IMR-90 (cell line): ENCODE results near the gene MDM2. TPM values are rescaled to one million over a fixed set of nuclear protein-coding genes. Genes with fewer than 3 reads are reported as not detected.

Experiments used
- ATAC-seq: fragments of 200-7000 bp; cut with Tn5 transposase; 2 replicates; pipeline ENCODE4 v1.9.1; 2020; ENCODE audit warnings: low read depth, mild to moderate bottlenecking, moderate library complexity
- BruUV-seq: library from RNA; stranded (reverse); fragments of 400-500 nt; replicated peaks from 2 replicates; lab custom pipeline; 2021; lab: Mats Ljungman, UMichigan
- CTCF ChIA-PET: fragments of 300-600 bp; formaldehyde crosslinking; extraction: SDS; loops from one replicate; lab custom pipeline; 2021; ENCODE audit warnings: antibody characterized with exemption; lab: Yijun Ruan, JAX
- POLR2A ChIA-PET: fragments of 300-600 bp; sonication (Branson Sonifier 250); formaldehyde crosslinking; loops from one replicate; lab custom pipeline; 2022; ENCODE audit warnings: antibody characterized with exemption; ENCODE audit not compliant: unreplicated experiment; lab: Charles Lee
- DNase-seq: peaks from one replicate; pipeline ENCODE4 v3.0.0; 2013
- H2AFZ ChIP-seq: replicated peaks from 2 replicates; pipeline ENCODE3; 2013; ENCODE audit warnings: low read length, mild to moderate bottlenecking; ENCODE audit not compliant: poor library complexity
- H2AK5ac ChIP-seq: 2 replicates; pipeline ENCODE4 v1.6.1; 2013; ENCODE audit warnings: low read depth, low read length, inconsistent platforms
- H2AK9ac ChIP-seq: replicated peaks from 2 replicates; pipeline ENCODE3; 2013; ENCODE audit warnings: mild to moderate bottlenecking, low read depth, low read length, moderate library complexity; ENCODE audit not compliant: poor library complexity
- H2BK120ac ChIP-seq: 2 replicates; pipeline ENCODE4 v1.6.1; 2013; ENCODE audit warnings: low read depth, low read length, inconsistent platforms
- H2BK15ac ChIP-seq: 3 replicates; pipeline ENCODE4 v1.6.1; 2013; ENCODE audit warnings: low read depth, low read length, inconsistent platforms
- H2BK20ac ChIP-seq: 2 replicates; pipeline ENCODE4 v1.6.1; 2013; ENCODE audit warnings: low read depth, mild to moderate bottlenecking, inconsistent platforms, low read length, moderate library complexity
- H2BK5ac ChIP-seq: 2 replicates; pipeline ENCODE4 v1.6.1; 2013; ENCODE audit warnings: mild to moderate bottlenecking, low read depth, low read length, inconsistent platforms; ENCODE audit not compliant: poor library complexity, severe bottlenecking
- H3K14ac ChIP-seq: replicated peaks from 2 replicates; pipeline ENCODE4 v1.6.1; 2013; ENCODE audit warnings: low read depth, low read length, inconsistent platforms
- H3K18ac ChIP-seq: 2 replicates; pipeline ENCODE4 v1.6.1; 2013; ENCODE audit warnings: low read depth, low read length, control low read depth
- H3K23ac ChIP-seq: 2 replicates; pipeline ENCODE4 v1.6.1; 2013; ENCODE audit warnings: low read depth, low read length, inconsistent platforms
- H3K27ac ChIP-seq: 2 replicates; pipeline ENCODE4 v1.5.1; 2013; ENCODE audit warnings: mild to moderate bottlenecking, control low read depth, low read length; ENCODE audit not compliant: insufficient read depth
- H3K27me3 ChIP-seq: 2 replicates; pipeline ENCODE4 v1.6.1; 2013; ENCODE audit warnings: low read length; ENCODE audit not compliant: control insufficient read depth, insufficient read depth
- H3K36me3 ChIP-seq: 2 replicates; pipeline ENCODE4 v1.6.1; 2013; ENCODE audit warnings: low read length, mixed read lengths; ENCODE audit not compliant: control insufficient read depth, insufficient read depth
- H3K4ac ChIP-seq: 2 replicates; pipeline ENCODE4 v1.6.1; 2013; ENCODE audit warnings: low read depth, low read length, inconsistent platforms
- H3K4me1 ChIP-seq: 2 replicates; pipeline ENCODE4 v1.6.1; 2013; ENCODE audit warnings: low read length, mixed read lengths; ENCODE audit not compliant: control insufficient read depth, insufficient read depth
- H3K4me2 ChIP-seq: 2 replicates; pipeline ENCODE4 v1.6.1; 2013; ENCODE audit warnings: low read depth, mild to moderate bottlenecking, control low read depth, low read length, moderate library complexity
- H3K4me3 ChIP-seq: 2 replicates; pipeline ENCODE4 v1.5.1; 2013; ENCODE audit warnings: low read depth, mild to moderate bottlenecking, control low read depth, low read length, moderate library complexity; ENCODE audit not compliant: insufficient read depth
- H3K56ac ChIP-seq: 2 replicates; pipeline ENCODE4 v1.6.1; 2013; ENCODE audit warnings: low read length, inconsistent platforms; ENCODE audit not compliant: insufficient read depth; ENCODE audit errors: extremely low read depth
- H3K79me1 ChIP-seq, 2 experiments: 2 replicates each; pipeline ENCODE4 v1.6.1; 2013; ENCODE audit warnings: low read length in 2 of 2, inconsistent platforms in 1 of 2, low read depth in 1 of 2
- H3K9ac ChIP-seq: 2 replicates; pipeline ENCODE4 v1.6.1; 2013; ENCODE audit warnings: low read depth, low read length, control low read depth
- H3K9me1 ChIP-seq: 2 replicates; pipeline ENCODE4 v1.6.1; 2013; ENCODE audit warnings: low read length, inconsistent platforms; ENCODE audit not compliant: insufficient read depth
- H3K9me3 ChIP-seq: 2 replicates; pipeline ENCODE4 v1.6.1; 2013; ENCODE audit warnings: low read length; ENCODE audit not compliant: control insufficient read depth, insufficient read depth
- H4K20me1 ChIP-seq: 2 replicates; pipeline ENCODE4 v1.6.1; 2013; ENCODE audit warnings: low read length, inconsistent platforms; ENCODE audit not compliant: insufficient read depth
- H4K5ac ChIP-seq: 2 replicates; pipeline ENCODE4 v1.6.1; 2013; ENCODE audit warnings: mild to moderate bottlenecking, low read depth, low read length, control low read depth
- H4K8ac ChIP-seq, 2 experiments: 2 replicates each; pipeline ENCODE4 v1.6.1; 2013; ENCODE audit warnings: low read depth in 2 of 2, low read length in 2 of 2, control low read depth in 1 of 2, inconsistent platforms in 1 of 2
- H4K91ac ChIP-seq: 2 replicates; pipeline ENCODE4 v1.6.1; 2013; ENCODE audit warnings: low read depth, low read length, inconsistent platforms; ENCODE audit not compliant: insufficient read depth
- BHLHE40 ChIP-seq: fragments of 150-350 bp; IDR thresholded peaks from 2 replicates; pipeline ENCODE4 v1.6.1; 2016; ENCODE audit warnings: mild to moderate bottlenecking, low read depth, low read length
- CEBPB ChIP-seq: IDR thresholded peaks from 2 replicates; pipeline ENCODE4 v1.6.1; 2012; ENCODE audit warnings: low read depth, low read length, improper control_type of control experiment
- CHD1 ChIP-seq: IDR thresholded peaks from 2 replicates; pipeline ENCODE4 v1.6.1; 2012; ENCODE audit warnings: low read depth, low read length, improper control_type of control experiment
- CTCF ChIP-seq: conservative IDR thresholded peaks from 2 replicates; pipeline ENCODE4 v1.5.1; 2012; ENCODE audit warnings: mild to moderate bottlenecking, low read depth, low read length, improper control_type of control experiment
- ELK1 ChIP-seq: fragments of 150-350 bp; IDR thresholded peaks from 2 replicates; pipeline ENCODE4 v1.6.1; 2016; ENCODE audit warnings: low read depth, mild to moderate bottlenecking, low read length, moderate library complexity, borderline replicate concordance
- FOS ChIP-seq: fragments of 150-350 bp; IDR thresholded peaks from 2 replicates; pipeline ENCODE4 v1.6.1; 2016; ENCODE audit warnings: low read depth, low read length
- MAFK ChIP-seq: IDR thresholded peaks from 2 replicates; pipeline ENCODE4 v1.6.1; 2012; ENCODE audit warnings: low read depth, low read length, improper control_type of control experiment
- MAZ ChIP-seq: IDR thresholded peaks from 2 replicates; pipeline ENCODE4 v1.6.1; 2012; ENCODE audit warnings: low read depth, mild to moderate bottlenecking, low read length, improper control_type of control experiment, moderate library complexity, borderline replicate concordance
- MXI1 ChIP-seq: IDR thresholded peaks from 2 replicates; pipeline ENCODE4 v1.6.1; 2012; ENCODE audit warnings: low read depth, mild to moderate bottlenecking, low read length, moderate library complexity, borderline replicate concordance
- NFE2L2 ChIP-seq: fragments of 150-350 bp; IDR thresholded peaks from 2 replicates; pipeline ENCODE4 v1.6.1; 2016; ENCODE audit warnings: low read depth, mild to moderate bottlenecking, low read length
- POLR2A ChIP-seq: IDR thresholded peaks from 2 replicates; pipeline ENCODE4 v1.6.1; 2012; ENCODE audit warnings: mild to moderate bottlenecking, low read depth, low read length
- RAD21 ChIP-seq: IDR thresholded peaks from 2 replicates; pipeline ENCODE4 v1.6.1; 2012; ENCODE audit warnings: low read length, improper control_type of control experiment
- RCOR1 ChIP-seq: IDR thresholded peaks from 2 replicates; pipeline ENCODE4 v1.6.1; 2012; ENCODE audit warnings: mild to moderate bottlenecking, low read length, improper control_type of control experiment; ENCODE audit not compliant: insufficient replicate concordance
- RFX5 ChIP-seq: IDR thresholded peaks from 2 replicates; pipeline ENCODE4 v1.8.0; 2012; ENCODE audit warnings: low read depth, mild to moderate bottlenecking, low read length, moderate library complexity
- SMC3 ChIP-seq: fragments of 150-350 bp; IDR thresholded peaks from 2 replicates; pipeline ENCODE4 v1.6.1; 2016; ENCODE audit warnings: low read depth, mild to moderate bottlenecking, antibody characterized with exemption, low read length, moderate library complexity
- USF2 ChIP-seq: fragments of 150-350 bp; IDR thresholded peaks from 2 replicates; pipeline ENCODE4 v1.6.1; 2017; ENCODE audit warnings: mild to moderate bottlenecking, antibody characterized with exemption, low read length, low read depth
- WGBS, 2 experiments: methylation state at CpG; one replicate each; pipeline versions ENCODE4 v1.1.5 to v1.1.7; 2013; ENCODE audit warnings: missing lambda C conversion rate in 2 of 2; ENCODE audit not compliant: insufficient read length in 1 of 2; ENCODE audit errors: extremely low coverage in 2 of 2; 5-methylcytosine and 5-hydroxymethylcytosine counted together
- dilution Hi-C: fragments of 300-500 bp; cut with HindIII; formaldehyde crosslinking; loops from one replicate; pipeline ENCODE4 v1.14.3; 2018; ENCODE audit warnings: low sequenced_read_pairs; ENCODE audit not compliant: unreplicated experiment
- in situ Hi-C: fragments of 300-500 bp; cut with MboI; formaldehyde crosslinking; loops from 3 replicates; pipeline ENCODE4 v1.14.3; 2019; ENCODE audit warnings: low sequenced_read_pairs, inconsistent platforms, mixed read lengths
- intact Hi-C: fragments of 100-400 bp; cut with micrococcal nuclease; formaldehyde crosslinking; loops from 2 replicates; pipeline ENCODE4 v1.10.0; 2022
- polyA plus RNA-seq, 3 experiments: library from polyadenylated mRNA; depleted of rRNA; stranded (reverse); fragments of >200 nt; gene quantifications; 2 replicates each; pipeline ENCODE4 v1.2.3, GENCODE V29; 2012; ENCODE audit warnings: low replicate concordance in 1 of 3
- total RNA-seq: library from RNA; depleted of rRNA; stranded (reverse); fragments of >200 nt; gene quantifications from 2 replicates; pipeline ENCODE4 v1.2.3, GENCODE V29; 2012

Gene MDM2
- total and polyA plus RNA-seq, 2 of the 4 experiments (the other 2 are of a cell fraction): 21.9 to 196 TPM

GRCh38 chr12:68823696-68824095 lies 15.7 kb downstream of the MDM2 start:
- Histone ChIP-seq H2BK120ac (no peak overlapping the region), H2BK5ac (no peak overlapping the region), H3K56ac (no peak overlapping the region), H4K5ac (peak overlapping the region; percentile 37; the same call in 1 of the 2 replicates), H3K18ac (no peak overlapping the region), H3K4me2 (0 out of 2 replicates have a peak overlapping the region, but pooled peaks have one; percentile 32), H3K4me1 (peaks cover 6% of the 10 kb centered on the region; the same call in 1 of the 2 replicates), H2AK9ac (no peak overlapping the region), H3K9me1 (peaks cover 4% of the 10 kb centered on the region), H2BK20ac (no peak overlapping the region), H3K9me3 (no peaks in the 10 kb centered on the region), H2BK15ac (no peak overlapping the region), H3K9ac (no peak overlapping the region), H4K8ac (no peak overlapping the region), H3K14ac (no peak overlapping the region), H3K4me3 (no peak overlapping the region), H3K4ac (no peak overlapping the region), H3K27me3 (no peaks in the 10 kb centered on the region), H2AK5ac (no peak overlapping the region), H3K27ac (no peak overlapping the region), H3K79me1 (peaks cover 32 to 33% of the 10 kb centered on the region in 2 experiments), H3K23ac (no peak overlapping the region; the same call in 1 of the 2 replicates), H2AFZ (no peak overlapping the region), H4K20me1 (peaks cover 41% of the 10 kb centered on the region), H3K36me3 (peaks cover 50% of the 10 kb centered on the region), H4K91ac (no peak overlapping the region)
- intact Hi-C loops: no loop called here
- in situ Hi-C loops: no loop called here
- WGBS, 2 experiments: 100% methylated on average over 2 of the region's 3 CpGs; no CpG with 5 or more reads in 1 of the 2 experiments
- CTCF ChIA-PET: no interaction called here
- no peak for DNase-seq
- ATAC-seq: peak; percentile 22; the same call in 1 of the 2 replicates
- TF ChIP-seq SMC3 (no peak), RFX5 (no peak), FOS (no peak), MAZ (no peak), POLR2A (no peak), NFE2L2 (no peak), MXI1 (no peak), RAD21 (no peak), CTCF (no peak), MAFK (no peak), USF2 (no peak), RCOR1 (no peak), BHLHE40 (no peak), CHD1 (no peak), CEBPB (no peak), ELK1 (no peak)
- POLR2A ChIA-PET: no interaction called here
- TSS peak; percentile 2 for BruUV-seq
- dilution Hi-C loops: no loop called here
